ENCODE measurements around the gene TINCR.

DNA sequence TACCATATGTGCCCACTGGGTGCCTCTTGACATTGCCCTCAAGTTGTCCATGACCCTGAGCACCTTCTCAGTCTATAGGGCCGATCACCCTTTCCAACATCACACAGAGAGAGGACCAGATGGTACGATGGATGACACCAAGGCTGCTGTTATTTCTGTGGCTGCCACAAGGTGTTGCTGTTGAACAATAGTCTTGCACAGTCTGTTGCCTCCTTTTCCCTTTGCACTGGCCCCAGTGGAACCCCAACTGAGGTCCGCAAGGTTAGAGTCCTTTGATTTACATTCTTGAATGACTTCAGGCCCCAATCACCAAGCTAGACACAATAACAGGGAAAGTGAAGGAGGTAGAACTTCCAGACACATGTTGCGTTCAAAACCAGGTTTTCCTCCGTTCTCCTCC, 52.0 kb downstream of the TINCR start:
- TF ChIP-seq EZH2 (IDR thresholded peaks at IDR 0.05; ENCODE audit: borderline replicate concordance, insufficient read depth, low read length, poor library complexity, severe bottlenecking) (no peak), RAD21 (conservative IDR thresholded peaks at IDR 0.05) (no peak), EP300 (conservative IDR thresholded peaks at IDR 0.05; ENCODE audit: poor library complexity, severe bottlenecking) (no peak), POLR2AphosphoS5 (IDR thresholded peaks at IDR 0.05) (no peak), MXI1 (conservative IDR thresholded peaks at IDR 0.05; ENCODE audit: poor library complexity, severe bottlenecking) (no peak), SMC3 (conservative IDR thresholded peaks at IDR 0.05; ENCODE audit: poor library complexity) (peak; percentile 18), TAF1 (IDR thresholded peaks at IDR 0.05; ENCODE audit: low read depth) (no peak)
- TF ChIP-seq, protein P1, sequence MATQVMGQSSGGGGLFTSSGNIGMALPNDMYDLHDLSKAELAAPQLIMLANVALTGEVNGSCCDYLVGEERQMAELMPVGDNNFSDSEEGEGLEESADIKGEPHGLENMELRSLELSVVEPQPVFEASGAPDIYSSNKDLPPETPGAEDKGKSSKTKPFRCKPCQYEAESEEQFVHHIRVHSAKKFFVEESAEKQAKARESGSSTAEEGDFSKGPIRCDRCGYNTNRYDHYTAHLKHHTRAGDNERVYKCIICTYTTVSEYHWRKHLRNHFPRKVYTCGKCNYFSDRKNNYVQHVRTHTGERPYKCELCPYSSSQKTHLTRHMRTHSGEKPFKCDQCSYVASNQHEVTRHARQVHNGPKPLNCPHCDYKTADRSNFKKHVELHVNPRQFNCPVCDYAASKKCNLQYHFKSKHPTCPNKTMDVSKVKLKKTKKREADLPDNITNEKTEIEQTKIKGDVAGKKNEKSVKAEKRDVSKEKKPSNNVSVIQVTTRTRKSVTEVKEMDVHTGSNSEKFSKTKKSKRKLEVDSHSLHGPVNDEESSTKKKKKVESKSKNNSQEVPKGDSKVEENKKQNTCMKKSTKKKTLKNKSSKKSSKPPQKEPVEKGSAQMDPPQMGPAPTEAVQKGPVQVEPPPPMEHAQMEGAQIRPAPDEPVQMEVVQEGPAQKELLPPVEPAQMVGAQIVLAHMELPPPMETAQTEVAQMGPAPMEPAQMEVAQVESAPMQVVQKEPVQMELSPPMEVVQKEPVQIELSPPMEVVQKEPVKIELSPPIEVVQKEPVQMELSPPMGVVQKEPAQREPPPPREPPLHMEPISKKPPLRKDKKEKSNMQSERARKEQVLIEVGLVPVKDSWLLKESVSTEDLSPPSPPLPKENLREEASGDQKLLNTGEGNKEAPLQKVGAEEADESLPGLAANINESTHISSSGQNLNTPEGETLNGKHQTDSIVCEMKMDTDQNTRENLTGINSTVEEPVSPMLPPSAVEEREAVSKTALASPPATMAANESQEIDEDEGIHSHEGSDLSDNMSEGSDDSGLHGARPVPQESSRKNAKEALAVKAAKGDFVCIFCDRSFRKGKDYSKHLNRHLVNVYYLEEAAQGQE (IDR thresholded peaks at IDR 0.05; ENCODE audit: borderline replicate concordance), result no peak
- TF ChIP-seq, protein P2, sequence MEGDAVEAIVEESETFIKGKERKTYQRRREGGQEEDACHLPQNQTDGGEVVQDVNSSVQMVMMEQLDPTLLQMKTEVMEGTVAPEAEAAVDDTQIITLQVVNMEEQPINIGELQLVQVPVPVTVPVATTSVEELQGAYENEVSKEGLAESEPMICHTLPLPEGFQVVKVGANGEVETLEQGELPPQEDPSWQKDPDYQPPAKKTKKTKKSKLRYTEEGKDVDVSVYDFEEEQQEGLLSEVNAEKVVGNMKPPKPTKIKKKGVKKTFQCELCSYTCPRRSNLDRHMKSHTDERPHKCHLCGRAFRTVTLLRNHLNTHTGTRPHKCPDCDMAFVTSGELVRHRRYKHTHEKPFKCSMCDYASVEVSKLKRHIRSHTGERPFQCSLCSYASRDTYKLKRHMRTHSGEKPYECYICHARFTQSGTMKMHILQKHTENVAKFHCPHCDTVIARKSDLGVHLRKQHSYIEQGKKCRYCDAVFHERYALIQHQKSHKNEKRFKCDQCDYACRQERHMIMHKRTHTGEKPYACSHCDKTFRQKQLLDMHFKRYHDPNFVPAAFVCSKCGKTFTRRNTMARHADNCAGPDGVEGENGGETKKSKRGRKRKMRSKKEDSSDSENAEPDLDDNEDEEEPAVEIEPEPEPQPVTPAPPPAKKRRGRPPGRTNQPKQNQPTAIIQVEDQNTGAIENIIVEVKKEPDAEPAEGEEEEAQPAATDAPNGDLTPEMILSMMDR (IDR thresholded peaks at IDR 0.05; ENCODE audit: poor library complexity, severe bottlenecking), result peak; percentile 44

Data from neural cell (in vitro differentiated cells).